PC-3 (cell line): ENCODE data around the gene NOL8.

Source experiments
- CTCF ChIP-seq: fragments of 300-600 bp; sonication (generic); conservative IDR thresholded peaks from 2 replicates; pipeline ENCODE4 v1.5.1; 2017; ENCODE audit warnings: antibody characterized with exemption, low read depth, mild to moderate bottlenecking, low read length
- EZH2 ChIP-seq: fragments of 300-600 bp; sonication (generic); IDR thresholded peaks from one replicate; pipeline ENCODE4 v1.6.1; 2017; ENCODE audit warnings: antibody characterized with exemption, mild to moderate bottlenecking, low read length; ENCODE audit not compliant: unreplicated experiment

DNA sequence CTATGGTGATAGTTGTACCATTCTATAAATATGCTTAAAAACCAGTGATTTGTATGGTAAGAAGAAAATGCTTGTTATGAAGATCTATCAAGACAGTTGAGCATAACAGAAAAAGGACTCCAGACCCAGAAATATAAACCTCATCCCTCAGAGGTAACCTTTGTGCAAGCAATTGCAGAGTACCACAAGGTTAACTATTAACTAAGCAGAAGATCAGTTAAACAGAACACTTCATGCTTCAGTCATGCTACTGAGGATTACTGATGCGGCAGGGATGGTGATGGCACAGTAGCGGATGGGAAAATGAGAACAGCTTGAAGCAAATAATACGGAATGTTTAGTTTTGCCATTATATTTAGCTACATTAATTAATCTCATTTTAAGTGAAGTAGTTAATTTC is 77.2 kb downstream of the NOL8 start:
- TF ChIP-seq EZH2 = no peak
- TF ChIP-seq CTCF = no peak
